Heart right ventricle (tissue), 16 donors: ENCODE results near the gene CILP. TPM values are rescaled to one million over a fixed set of nuclear protein-coding genes. Genes with fewer than 3 reads are reported as not detected.
A peak's percentile ranks its signal among the peaks of the same experiment; 100 is the strongest.

ENCODE experiments used
- ATAC-seq, 8 donors: fragments of 200-7000 bp; cut with Tn5 transposase; one replicate each; pipeline ENCODE4 v1.9.1; 2020; ENCODE audit warnings: mild to moderate bottlenecking in 8 of 8, moderate library complexity in 8 of 8, moderate number of reproducible peaks in 1 of 8
- DNase-seq, 2 donors: peaks; one replicate each; pipeline ENCODE4 v3.0.0-alpha.2; 2020
- H3K27ac ChIP-seq, 10 donors: fragments of 200-600 bp; sonication (generic) in 2 of 10; one replicate each; pipeline versions ENCODE4 v1.5.0 to v1.8.0; 2020 to 2022; ENCODE audit warnings: mild to moderate bottlenecking in 3 of 10
- H3K27me3 ChIP-seq, 7 donors: fragments of 200-600 bp; one replicate each; pipeline ENCODE4 v1.8.0; 2021 to 2022; ENCODE audit warnings: mild to moderate bottlenecking in 2 of 7
- H3K36me3 ChIP-seq, 9 donors: fragments of 200-600 bp; sonication (generic) in 1 of 9; one replicate each; pipeline versions ENCODE4 v1.5.0 to v1.8.0; 2020 to 2022; ENCODE audit warnings: mild to moderate bottlenecking in 2 of 9
- H3K4me1 ChIP-seq, 9 donors: fragments of 200-600 bp; sonication (generic) in 1 of 9; one replicate each; pipeline versions ENCODE4 v1.5.0 to v1.8.0; 2020 to 2022; ENCODE audit warnings: mild to moderate bottlenecking in 4 of 9
- H3K4me3 ChIP-seq, 10 donors: fragments of 200-600 bp; sonication (generic) in 2 of 10; one replicate each; pipeline versions ENCODE4 v1.5.0 to v1.8.0; 2020 to 2022; ENCODE audit warnings: mild to moderate bottlenecking in 7 of 10, moderate library complexity in 2 of 10
- H3K9me3 ChIP-seq, 11 donors: fragments of 200-600 bp in 10 of 11; sonication (generic) in 2 of 11; one replicate each; pipeline versions ENCODE4 v1.5.0 to v1.8.0; 2013 to 2022; ENCODE audit warnings: mild to moderate bottlenecking in 2 of 11, control low read depth in 1 of 11, moderate library complexity in 1 of 11
- CTCF ChIP-seq, 9 donors: fragments of 200-600 bp; sonication (generic) in 2 of 9; IDR thresholded peaks; one replicate each; pipeline versions ENCODE4 v1.5.0 to v1.8.0; 2021 to 2022; ENCODE audit warnings: antibody characterized with exemption in 9 of 9, mild to moderate bottlenecking in 5 of 9, moderate library complexity in 1 of 9
- WGBS, 2 donors: extraction: QIAGEN DNeasy Blood & Tissue Kit; methylation state at CpG; one replicate each; pipeline ENCODE4 v1.1.7; 2013; ENCODE audit warnings: inconsistent platforms in 1 of 2; 5-methylcytosine and 5-hydroxymethylcytosine counted together
- intact Hi-C, 10 donors: fragments of 100-400 bp; cut with DNase I; formaldehyde crosslinking; loops; one replicate each; pipeline versions ENCODE4 v1.11.1 to v1.14.2; 2022
- polyA plus RNA-seq, 2 donors: library from polyadenylated mRNA; stranded (reverse); fragments of 200-250 nt; gene quantifications; one replicate each; pipeline ENCODE4 v1.2.3, GENCODE V29; 2013
- total RNA-seq, 10 donors: library from RNA; stranded (reverse); fragmentation: NEBNext Ultra II Directional in 3 of 10; extraction: Animal tissue kit (Norgen Biotek cat#: 25700) in 3 of 10; gene quantifications; one replicate each; pipeline versions ENCODE4 v1.2.1 to v1.2.4, GENCODE V29; 2021 to 2023
- donor health status: Arrhythmogenic right ventricular cardiomyopathy.
- donor health status: ischemic (EF 13 %, LVEDD 7.1; RV severe dilation, severe dysfunction).
- donor health status: healthy with polysubstance abuse.
- donor health status: DM: no; HTN: yes; CAD: no.
- donor health status: DM: no; HTN: no; CAD: no.
- donor health status: ischemic (EF 25% LVEDD 6.9; RV normal size, moderate dysfunction).
- donor health status: ischemic (EF 25% LVEDD 5.7; RV mildly dilated, moderate dysfunction).
- donor health status: healthy.
- donor health status: DM: yes; HTN: yes; CAD: no.
- donor health status: Ischemic cardiomyopathy.
- donor health status: ischemic (EF 35%, LVEDD 5.7; RV mildly dilated, moderate dysfunction).
- donor health status: nonischemic (EF 11% LVEDD 7.7; RV severe dilation, severe dysfunction).
- donor health status: DM: yes; HTN: yes; CAD: no.
- donor health status: PGD.
- donor health status: ischemic (EF 29% LVEDD 5.4; RV normal size, mild dysfunction).
- donor health status: nonischemic (EF 23%, LVEDD 6.1; RV moderate dilation, normal function).

The CILP gene
- total and polyA plus RNA-seq, 12 donors = 2.1 to 45.2 (median 7.3) TPM

GRCh38 chr15:65209701-65210643, 1.3 kb downstream of the CILP start:
- TF ChIP-seq CTCF (IDR thresholded peaks at IDR 0.05) = no peak
- Histone ChIP-seq H3K4me1 (peaks cover 0 to 44% (median 7%) of the 10 kb centered on the region in 9 donors), H3K36me3 (no peaks in the 10 kb centered on the region), H3K9me3 (no peaks in the 10 kb centered on the region), H3K27me3 (no peaks in the 10 kb centered on the region), H3K4me3 (peak overlapping the region in 2 of 10 donors; percentile 11 to 17), H3K27ac (peak overlapping the region in 7 of 10 donors; percentile 25 to 79 (median 52))
- ATAC-seq (peak in 7 of 8 donors; percentile 25 to 69 (median 49)), DNase-seq (peak in 1 of 2 donors; percentile 24)
- WGBS, 2 donors = 69 to 76% methylated on average over 17 of the region's 17 CpGs
- intact Hi-C loops = loop anchor here in 2 of 10 donors (5.0 to 10.0 kb wide), 2 partner anchors 47 to 185 kb away; no protein-coding TSS in a partner anchor

- H3K9me3 ChIP-seq = no peaks in the 10 kb centered on the region
- TF ChIP-seq CTCF (IDR thresholded peaks at IDR 0.05) = no peak
- H3K36me3 ChIP-seq = no peaks in the 10 kb centered on the region
- 93 to 95% methylated on average over 2 of the region's 2 CpGs for WGBS, 2 donors
- no peak overlapping the region for H3K4me3 ChIP-seq
- intact Hi-C loops = loop anchor here in 1 of 10 donors (10.0 kb wide), 1 partner anchor 186 kb away; no protein-coding TSS in a partner anchor
- DNase-seq = no peak
- H3K4me1 ChIP-seq = peaks cover 0 to 41% (median 7%) of the 10 kb centered on the region in 9 donors
- no peak for ATAC-seq
- no peaks in the 10 kb centered on the region for H3K27me3 ChIP-seq
- H3K27ac ChIP-seq = no peak overlapping the region
Measured at GRCh38 chr15:65208647-65209046, 2.6 kb downstream of the CILP start.

- no peak for DNase-seq
Measured at GRCh38 chr15:65207280-65207840, 3.9 kb downstream of the CILP start.

More at GRCh38 chr15:65207280-65207840, 3.9 kb downstream of the CILP start:
- TF ChIP-seq CTCF (IDR thresholded peaks at IDR 0.05) = no peak
- ATAC-seq = no peak
- H3K9me3 ChIP-seq = no peaks in the 10 kb centered on the region
- intact Hi-C loops = loop anchor here in 1 of 10 donors (10.0 kb wide), 1 partner anchor 187 kb away; no protein-coding TSS in a partner anchor
- H3K4me1 ChIP-seq = peaks cover 0 to 36% (median 7%) of the 10 kb centered on the region in 9 donors
- H3K27ac ChIP-seq = no peak overlapping the region
- H3K36me3 ChIP-seq = no peaks in the 10 kb centered on the region
- no peaks in the 10 kb centered on the region for H3K27me3 ChIP-seq
- 73 to 81% methylated on average over 6 of the region's 6 CpGs for WGBS, 2 donors
- H3K4me3 ChIP-seq = no peak overlapping the region
